Measurements from ENCODE around the gene GABRR1. TPM values are rescaled to one million over a fixed set of nuclear protein-coding genes. Genes with fewer than 3 reads are reported as not detected.

GABRR1 gene
- under 1 TPM in 2 of 4 donors, not detected in 2; 0.20 to 0.25 TPM for total RNA-seq

- ATAC-seq (no peak), DNase-seq (no peak)
- TF ChIP-seq CTCF (IDR thresholded peaks at IDR 0.05 in 4 of 5, conservative IDR thresholded peaks at IDR 0.05 in 1 of 5) (no peak), POLR2A (IDR thresholded peaks at IDR 0.05) (no peak)
- no peaks in the 10 kb centered on the region for H3K9me3 ChIP-seq
- peak within 1 kb of the TSS in 2 of 4 donors; percentile 12 to 19 for H3K4me3 ChIP-seq
- in situ Hi-C loops (cut with MboI; ENCODE audit: low sequenced_read_pairs in 4 of 4) (no loop called here), intact Hi-C loops (cut with DNase I; ENCODE audit: low total_unique reads) (no loop called here)
- peaks cover 10 to 15% of the 10 kb centered on the region in 2 donors for H3K4me1 ChIP-seq
- no peaks in the 10 kb centered on the region for H3K27me3 ChIP-seq
- H3K27ac ChIP-seq, result no peak within 1 kb of the TSS
- no peaks in the 10 kb centered on the region for H3K36me3 ChIP-seq
Measured at GRCh38 chr6:89217299-89217910, at the start of gene GABRR1. TSS of gene GABRR1 (minus strand) at chr6:89217358. CDS start at chr6:89217322, 36 bp downstream.

DNA sequence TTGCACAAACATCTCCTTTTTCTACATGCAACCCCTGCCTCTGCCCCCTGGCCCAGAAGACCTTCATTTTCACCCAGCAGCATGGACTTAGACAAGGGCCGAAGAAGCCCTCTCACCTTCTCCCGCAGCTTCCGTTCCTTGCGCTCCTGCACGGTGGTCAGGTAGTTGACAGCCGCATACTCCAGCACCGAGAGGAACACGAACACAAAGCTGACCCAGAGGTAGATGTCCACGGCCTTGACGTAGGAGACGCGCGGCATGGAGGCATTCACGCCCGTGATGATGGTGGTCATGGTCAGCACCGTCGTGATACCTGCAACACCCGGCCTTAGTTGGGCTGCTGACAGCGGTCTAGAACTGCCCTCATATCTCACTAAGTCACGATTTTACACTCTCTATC, 47.1 kb upstream of the GABRR1 start:
- Histone ChIP-seq H3K9me3 (no peaks in the 10 kb centered on the region), H3K27me3 (no peaks in the 10 kb centered on the region), H3K27ac (no peak overlapping the region), H3K4me1 (no peaks in the 10 kb centered on the region), H3K36me3 (no peaks in the 10 kb centered on the region), H3K4me3 (no peak overlapping the region)
- DNase-seq (no peak), ATAC-seq (no peak)
- in situ Hi-C loops (cut with MboI; ENCODE audit: low sequenced_read_pairs in 4 of 4) (no loop called here), intact Hi-C loops (cut with DNase I; ENCODE audit: low total_unique reads) (no loop called here)
- TF ChIP-seq POLR2A (IDR thresholded peaks at IDR 0.05), result no peak
- no peak for TF ChIP-seq CTCF (IDR thresholded peaks at IDR 0.05 in 4 of 5, conservative IDR thresholded peaks at IDR 0.05 in 1 of 5)

GRCh38 chr6:89260832-89261231, 43.7 kb upstream of the GABRR1 start:
- no peak overlapping the region for H3K4me3 ChIP-seq
- no peak for DNase-seq
- ATAC-seq, result no peak
- in situ Hi-C loops (cut with MboI; ENCODE audit: low sequenced_read_pairs in 4 of 4) (no loop called here), intact Hi-C loops (cut with DNase I; ENCODE audit: low total_unique reads) (no loop called here)
- H3K27me3 ChIP-seq, result no peaks in the 10 kb centered on the region
- H3K4me1 ChIP-seq, result no peaks in the 10 kb centered on the region
- H3K27ac ChIP-seq, result no peak overlapping the region
- no peaks in the 10 kb centered on the region for H3K36me3 ChIP-seq
- H3K9me3 ChIP-seq, result no peaks in the 10 kb centered on the region
- TF ChIP-seq CTCF (IDR thresholded peaks at IDR 0.05 in 4 of 5, conservative IDR thresholded peaks at IDR 0.05 in 1 of 5) (no peak), POLR2A (IDR thresholded peaks at IDR 0.05) (no peak)

- in situ Hi-C loops (cut with MboI; ENCODE audit: low sequenced_read_pairs in 4 of 4), result no loop called here
- H3K27ac ChIP-seq, result no peak overlapping the region
- no peaks in the 10 kb centered on the region for H3K36me3 ChIP-seq
- DNase-seq (no peak), ATAC-seq (no peak)
- H3K4me3 ChIP-seq, result no peak overlapping the region
- no peaks in the 10 kb centered on the region for H3K9me3 ChIP-seq
- H3K27me3 ChIP-seq, result no peaks in the 10 kb centered on the region
- intact Hi-C loops (cut with DNase I; ENCODE audit: low total_unique reads), result no loop called here
- no peak for TF ChIP-seq POLR2A (IDR thresholded peaks at IDR 0.05)
- TF ChIP-seq CTCF (IDR thresholded peaks at IDR 0.05 in 4 of 5, conservative IDR thresholded peaks at IDR 0.05 in 1 of 5), result no peak
- no peaks in the 10 kb centered on the region for H3K4me1 ChIP-seq
Measured at GRCh38 chr6:89260310-89260709, 43.2 kb upstream of the GABRR1 start.

DNA sequence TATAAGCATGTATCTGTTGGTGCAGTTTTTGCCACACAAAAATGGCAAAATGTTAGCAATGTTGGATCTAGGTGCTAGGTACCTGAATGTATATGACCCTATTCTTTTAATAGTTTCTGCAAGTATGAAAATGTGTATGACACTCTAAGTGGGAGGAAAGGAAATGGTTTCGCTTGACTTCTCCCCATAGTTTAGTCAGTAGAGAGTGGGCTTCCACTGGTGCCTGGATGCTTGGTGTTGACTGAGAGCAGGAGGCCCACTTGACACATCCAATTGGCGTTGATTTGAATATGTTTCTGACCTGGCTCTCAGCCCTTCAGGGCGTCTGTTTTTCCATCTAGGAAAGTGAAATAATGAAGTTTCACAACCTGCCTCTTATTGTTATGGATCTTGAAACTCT, 41.8 kb upstream of the GABRR1 start:
- in situ Hi-C loops (cut with MboI; ENCODE audit: low sequenced_read_pairs in 4 of 4), result no loop called here
- no peak overlapping the region for H3K4me3 ChIP-seq
- H3K27ac ChIP-seq, result no peak overlapping the region
- H3K9me3 ChIP-seq, result no peaks in the 10 kb centered on the region
- TF ChIP-seq POLR2A (IDR thresholded peaks at IDR 0.05), result no peak
- TF ChIP-seq CTCF (IDR thresholded peaks at IDR 0.05 in 4 of 5, conservative IDR thresholded peaks at IDR 0.05 in 1 of 5), result no peak
- no peaks in the 10 kb centered on the region for H3K4me1 ChIP-seq
- H3K36me3 ChIP-seq, result no peaks in the 10 kb centered on the region
- no peak for DNase-seq
- no peak for ATAC-seq
- intact Hi-C loops (cut with DNase I; ENCODE audit: low total_unique reads), result no loop called here
- no peaks in the 10 kb centered on the region for H3K27me3 ChIP-seq

Data from gastrocnemius medialis (tissue), 4 donors.